Stimulated activated CD8-positive, alpha-beta memory T cell treated with anti-CD3 and anti-CD28 coated beads, Interleukin-15, amount 100 ng/mL, for 48 hours (primary cell): ENCODE measurements around the gene LHX5.

Experiments
- DNase-seq, 2 donors: peaks; one replicate each; pipeline ENCODE4 v3.0.0-alpha.2; 2020; ENCODE audit warnings: low read depth in 2 of 2

Gene LHX5

GRCh38 chr12:113440336-113440735, 31.3 kb downstream of the LHX5 start:
- DNase-seq, result no peak

DNA sequence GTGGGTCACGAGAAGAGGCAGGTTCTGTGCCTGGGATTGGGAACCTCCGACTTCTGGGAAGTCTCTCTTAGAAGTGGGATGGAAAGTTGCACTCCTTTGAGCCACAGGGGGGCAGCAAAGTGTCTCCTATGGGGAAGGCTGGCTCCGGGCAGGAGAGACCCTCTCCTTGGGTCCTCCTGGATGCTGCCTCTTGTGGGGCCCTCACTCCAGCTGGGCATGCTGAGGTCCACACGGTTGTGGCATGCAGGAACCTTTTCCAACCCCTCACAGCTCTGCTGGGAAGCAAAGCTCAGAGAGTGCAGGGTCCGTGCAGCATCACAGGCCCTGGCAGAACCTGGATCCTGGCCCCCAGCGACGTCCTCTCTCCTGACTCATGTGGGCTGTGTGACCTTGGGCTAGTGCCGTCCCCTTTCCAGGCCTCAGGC, 32.1 kb downstream of the LHX5 start:
- no peak for DNase-seq

DNA sequence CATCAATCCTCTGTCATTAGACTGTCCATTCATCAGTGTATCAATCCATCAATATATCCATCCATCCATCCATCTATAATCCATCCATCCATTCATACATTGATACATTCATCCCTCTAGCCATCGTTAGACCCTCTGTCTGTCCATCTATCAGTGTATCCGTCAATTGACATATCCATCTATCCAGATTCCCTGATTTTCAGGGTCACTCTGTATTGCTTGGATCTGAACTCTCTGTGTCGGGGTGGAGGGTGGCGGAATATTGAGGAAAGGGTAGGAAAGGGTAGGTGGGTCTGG, 32.4 kb downstream of the LHX5 start:
- DNase-seq, result no peak

GRCh38 chr12:113438523-113439300, 33.0 kb downstream of the LHX5 start:
- no peak for DNase-seq

- no peak for DNase-seq
Measured at GRCh38 chr12:113437729-113438100, 34.0 kb downstream of the LHX5 start.

- DNase-seq, result no peak
Measured at GRCh38 chr12:113436993-113437728, 34.5 kb downstream of the LHX5 start.

DNA sequence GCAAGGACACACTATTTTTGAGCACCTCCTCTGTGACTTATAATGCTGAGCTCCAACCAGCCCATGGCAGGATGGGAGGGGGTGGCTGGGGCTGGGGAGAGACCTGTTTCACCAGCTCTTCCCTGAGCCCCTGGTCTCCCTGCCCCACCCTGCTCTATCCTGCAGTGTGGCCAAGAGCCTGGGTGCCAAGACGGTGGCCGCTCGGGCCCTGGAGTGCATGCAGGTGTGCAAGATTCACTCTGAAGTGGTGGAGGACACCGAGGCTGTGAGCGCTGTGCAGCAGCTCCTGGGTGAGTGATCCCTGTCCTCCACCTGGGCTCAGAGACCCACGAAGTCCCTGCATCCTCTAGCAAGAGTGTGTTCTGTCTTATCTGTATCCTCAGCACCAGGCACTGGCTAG, 35.1 kb downstream of the LHX5 start:
- DNase-seq, result no peak

DNA sequence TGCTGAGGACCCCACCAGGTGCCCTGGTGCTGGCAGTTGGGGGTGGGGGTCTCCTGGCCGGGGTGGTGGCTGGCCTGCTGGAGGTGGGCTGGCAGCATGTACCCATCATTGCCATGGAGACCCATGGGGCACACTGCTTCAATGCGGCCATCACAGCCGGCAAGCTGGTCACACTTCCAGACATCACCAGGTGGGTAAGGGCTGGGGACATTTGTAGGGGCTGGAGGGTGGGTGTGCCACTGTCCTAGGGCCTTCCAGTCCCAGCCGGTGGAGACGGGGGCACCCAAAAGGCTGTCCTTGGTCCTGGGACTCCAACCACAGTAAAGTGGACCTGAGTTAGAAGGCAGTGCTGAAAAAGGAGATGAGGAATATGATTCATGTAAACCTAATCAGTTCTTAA, 36.3 kb downstream of the LHX5 start:
- DNase-seq, result no peak

DNA sequence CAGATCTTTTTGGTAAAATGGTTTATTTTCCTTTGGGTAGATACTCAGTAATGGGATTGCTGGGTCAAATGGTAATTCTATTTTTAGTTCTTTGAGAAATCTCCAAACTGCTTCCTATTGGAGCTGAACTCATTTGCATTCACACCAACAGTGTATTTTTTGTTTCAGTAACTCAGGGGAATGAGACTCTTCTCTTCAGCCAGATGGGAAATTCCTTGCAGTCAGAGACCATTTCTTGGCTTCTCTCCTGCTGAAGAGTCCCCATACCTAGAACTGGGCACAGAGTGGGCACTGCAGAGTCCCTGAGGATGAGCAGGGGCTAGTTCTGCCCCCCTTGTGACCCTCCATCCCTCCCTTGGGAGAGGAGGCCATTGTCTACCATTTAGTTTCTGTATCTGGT, 38.7 kb downstream of the LHX5 start:
- no peak for DNase-seq

DNA sequence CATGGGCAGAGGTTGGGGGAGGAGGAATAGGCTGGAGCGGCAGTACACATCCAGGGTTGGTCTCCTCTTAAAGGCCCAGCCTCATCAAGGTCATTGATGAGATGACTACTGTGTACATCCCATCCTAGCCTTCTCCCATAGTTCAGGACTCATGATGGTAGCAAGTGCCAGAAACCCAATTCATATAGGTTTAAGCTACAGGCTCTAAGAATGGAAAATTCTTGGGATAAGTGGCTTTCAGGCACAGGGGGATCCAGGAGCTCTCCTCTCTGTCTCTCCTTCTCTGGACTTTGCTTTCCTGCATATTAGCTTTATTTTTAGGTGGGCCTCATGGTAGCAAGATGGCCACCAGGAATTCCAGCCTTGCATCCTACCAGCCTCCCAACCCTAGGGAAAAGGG, 43.2 kb downstream of the LHX5 start:
- no peak for DNase-seq

- no peak for DNase-seq
Measured at GRCh38 chr12:113427882-113428281, 43.8 kb downstream of the LHX5 start.

- DNase-seq, result no peak
Measured at GRCh38 chr12:113425960-113426453, 45.7 kb downstream of the LHX5 start.

GRCh38 chr12:113424915-113425823, 46.5 kb downstream of the LHX5 start:
- peak; percentile 15 to 33 for DNase-seq

GRCh38 chr12:113424456-113424855, 47.2 kb downstream of the LHX5 start:
- DNase-seq, result no peak

DNA sequence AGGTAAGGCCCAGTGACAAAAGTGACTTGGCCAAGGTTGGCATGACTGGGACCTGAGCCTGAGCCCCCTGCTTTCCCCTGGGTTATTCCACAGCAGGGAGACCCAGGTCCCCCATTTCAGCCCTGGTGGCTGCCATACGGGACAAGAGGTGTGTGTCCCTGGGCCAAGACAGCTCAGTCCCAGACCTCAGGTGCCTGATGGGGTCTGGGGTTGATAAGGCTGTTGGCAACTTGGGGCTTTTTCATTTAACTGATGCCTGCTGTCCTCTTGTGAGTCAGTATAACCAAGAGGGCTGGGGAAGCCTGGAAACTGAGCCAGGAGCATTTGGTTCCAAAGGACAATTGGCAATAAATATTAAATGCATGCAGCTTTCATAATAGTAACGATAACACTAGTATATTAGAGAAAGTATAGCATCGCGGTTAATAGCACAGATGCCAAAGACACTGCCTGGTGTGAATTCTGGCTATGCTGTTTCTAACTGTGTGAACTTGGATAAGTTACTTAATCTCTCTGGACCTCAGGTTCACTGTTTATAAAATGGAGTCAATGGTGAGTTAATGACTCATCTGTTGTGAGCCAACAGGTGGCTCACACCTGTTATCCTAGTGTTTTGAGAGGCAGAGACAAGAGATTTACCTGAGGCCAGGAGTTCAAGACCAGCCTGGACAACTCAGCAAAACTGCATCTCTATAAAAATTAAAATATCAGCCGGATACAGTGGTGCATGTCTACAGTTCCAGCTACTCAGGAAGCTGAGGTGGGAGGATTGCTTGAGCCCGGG, 48.6 kb downstream of the LHX5 start:
- no peak for DNase-seq

DNA sequence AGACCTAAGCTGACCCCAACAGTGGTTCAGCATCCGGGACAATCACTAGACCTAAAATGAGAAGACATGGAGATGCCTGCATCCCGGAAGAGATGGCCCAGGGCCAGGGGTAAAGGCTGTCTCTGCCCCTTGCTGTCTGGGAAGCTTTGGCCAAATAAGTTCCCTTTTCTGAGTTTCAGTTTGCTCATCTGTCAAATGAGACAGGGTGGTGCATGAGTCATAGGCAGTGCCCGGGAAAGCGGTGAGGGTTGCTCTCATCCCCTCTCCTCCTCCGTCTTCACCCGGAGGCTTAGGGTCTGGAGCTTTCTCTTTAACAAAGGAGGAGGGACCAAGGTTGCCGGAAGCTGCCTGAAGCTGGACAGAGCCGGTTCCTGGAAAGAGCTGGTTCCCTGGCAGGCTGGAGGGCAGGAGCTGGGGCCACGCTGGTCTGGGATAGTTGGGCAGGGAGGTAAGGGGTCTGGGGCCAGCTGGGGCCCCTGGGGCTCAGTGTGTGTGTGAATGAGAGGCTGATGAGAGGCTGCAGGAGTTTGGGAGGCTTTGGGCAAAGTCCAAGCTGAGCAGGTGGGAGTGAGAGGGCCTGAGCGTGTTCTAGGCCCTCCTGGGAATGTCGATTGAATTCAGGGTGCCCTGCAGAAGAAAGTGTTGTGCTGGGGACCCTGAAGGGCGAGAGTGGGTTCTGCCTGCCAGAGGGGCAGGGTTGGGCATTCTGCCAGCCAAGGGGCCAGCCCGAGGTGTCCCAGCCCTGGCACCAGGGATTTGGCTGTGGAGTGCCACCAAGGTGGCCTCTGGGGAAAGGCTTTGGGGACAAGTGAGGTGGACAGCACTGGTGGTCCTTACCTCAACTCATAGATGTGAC, 49.4 kb downstream of the LHX5 start, which contains the start of gene SDSL:
TSS of gene SDSL (plus strand) at position 351 of the 856 bp plus-strand sequence. CDS start 5,603 bp downstream, outside the sequence.
- DNase-seq, result peak; percentile 15 to 35

DNA sequence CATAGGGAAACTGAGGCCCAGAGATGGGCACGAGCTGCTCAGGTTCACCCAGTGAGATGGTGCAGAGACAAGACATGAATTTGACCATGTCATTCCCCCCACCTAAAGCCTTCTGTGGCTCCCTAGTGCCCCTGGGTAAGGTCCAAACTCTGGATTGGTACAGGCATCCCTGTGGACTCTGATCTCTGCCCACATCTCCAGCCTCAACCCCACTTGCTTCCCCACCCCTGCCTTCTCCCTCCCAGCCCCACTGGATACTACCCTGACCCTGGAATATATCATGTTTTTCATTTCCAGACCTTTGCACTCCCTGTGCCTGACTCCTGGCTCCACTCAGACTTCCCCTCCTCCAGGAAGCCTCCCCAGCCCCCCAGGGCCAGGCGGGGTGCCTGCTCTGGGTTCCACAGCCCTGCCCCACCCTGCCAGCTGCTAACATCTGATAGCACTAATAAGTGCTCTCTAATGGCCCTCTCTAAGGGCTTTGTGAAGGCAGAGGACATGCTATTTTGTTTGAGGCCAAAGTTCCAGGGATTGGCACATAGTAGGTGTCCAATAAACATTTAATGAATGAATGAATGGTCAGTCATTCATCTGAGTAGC, 50.6 kb downstream of the LHX5 start:
- DNase-seq, result no peak

GRCh38 chr12:113418213-113418879, 53.3 kb downstream of the LHX5 start:
- DNase-seq, result no peak

DNA sequence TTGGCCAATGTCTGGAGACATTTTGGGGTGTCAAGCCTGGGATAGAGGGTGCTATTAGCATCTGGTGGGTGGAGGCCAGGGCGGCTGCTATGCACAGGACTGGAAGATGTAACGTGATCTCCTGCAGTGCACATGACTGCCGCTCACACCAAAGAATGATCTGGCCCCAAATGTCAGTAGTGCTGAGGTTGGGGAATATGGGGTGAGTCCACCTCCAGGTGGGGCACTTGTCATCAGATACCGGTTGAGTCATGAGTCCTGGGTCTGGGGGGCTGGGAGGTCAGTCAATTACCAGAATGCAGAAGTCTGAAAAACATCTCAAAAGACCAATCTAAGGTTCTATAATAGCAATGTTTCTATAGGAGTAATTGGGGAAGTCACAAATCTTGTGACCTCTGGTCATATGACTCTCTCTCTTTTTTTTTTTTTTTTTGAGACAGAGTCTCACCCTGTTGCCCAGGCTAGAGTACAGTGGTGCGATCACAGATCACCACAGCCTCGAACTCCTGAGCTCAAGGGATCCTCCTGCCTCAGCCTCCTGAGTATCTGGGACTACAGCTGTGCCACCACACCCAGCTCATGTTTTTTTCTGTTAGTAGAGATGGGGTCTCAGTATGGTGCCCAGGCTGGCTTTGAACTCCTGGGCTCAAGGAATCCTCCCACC, 55.4 kb downstream of the LHX5 start:
- no peak for DNase-seq
